CD14-positive monocyte (primary cell): Measurements from ENCODE around the gene LRIG1. TPM values are rescaled to one million over a fixed set of nuclear protein-coding genes. Genes with fewer than 3 reads are reported as not detected.
A peak's percentile ranks its signal among the peaks of the same experiment; 100 is the strongest.

Experiments
- DNase-seq, 3 donors: peaks; one replicate each; pipeline ENCODE4 v3.0.0-alpha.2; 2011 to 2022
- H2AFZ ChIP-seq: 2 replicates; pipeline ENCODE4 v1.6.0; 2012; ENCODE audit warnings: mild to moderate bottlenecking, low read depth, low read length, inconsistent platforms; ENCODE audit not compliant: insufficient read depth, poor library complexity, severe bottlenecking
- H3K27ac ChIP-seq, 2 donors: 1 replicate in 1 of 2; 2 replicates in 1 of 2; pipeline ENCODE4 v1.5.1; 2012 to 2013; ENCODE audit warnings: low read length in 2 of 2, control low read depth in 1 of 2, inconsistent platforms in 1 of 2, low read depth in 1 of 2, mild to moderate bottlenecking in 1 of 2
- H3K27me3 ChIP-seq, 2 donors: one replicate each; pipeline versions ENCODE4 v1.6.0 to v1.6.1; 2011 to 2013; ENCODE audit warnings: low read length in 2 of 2; ENCODE audit not compliant: control insufficient read depth in 2 of 2, insufficient read depth in 2 of 2
- H3K36me3 ChIP-seq, 2 donors: replicated peaks in 1 of 2; 1 replicate in 1 of 2; 2 replicates in 1 of 2; pipeline versions ENCODE4 v1.5.1 to v1.6.1; 2012 to 2013; ENCODE audit warnings: low read length in 2 of 2, control low read depth in 1 of 2, inconsistent platforms in 1 of 2, mild to moderate bottlenecking in 1 of 2; ENCODE audit not compliant: insufficient read depth in 2 of 2, control insufficient read depth in 1 of 2
- H3K4me1 ChIP-seq, 2 donors: 1 replicate in 1 of 2; 2 replicates in 1 of 2; pipeline versions ENCODE4 v1.5.1 to v1.6.1; 2012 to 2013; ENCODE audit warnings: low read length in 2 of 2, control low read depth in 1 of 2, inconsistent platforms in 1 of 2, mild to moderate bottlenecking in 1 of 2, moderate library complexity in 1 of 2; ENCODE audit not compliant: insufficient read depth in 2 of 2, control insufficient read depth in 1 of 2
- H3K4me2 ChIP-seq: replicated peaks from 2 replicates; pipeline ENCODE3; 2012; ENCODE audit warnings: low read length, moderate library complexity, mild to moderate bottlenecking; ENCODE audit not compliant: poor library complexity, severe bottlenecking; ENCODE audit errors: extremely low read depth
- H3K4me3 ChIP-seq, 3 experiments: fragments of 200-600 bp in 1 of 3; sonication (generic) in 1 of 3; replicated peaks in 1 of 3; 1 replicate in 2 of 3; 2 replicates in 1 of 3; pipeline ENCODE4 v1.5.1; 2011 to 2013; ENCODE audit warnings: low read length in 3 of 3, mild to moderate bottlenecking in 3 of 3, control low read depth in 2 of 3, low read depth in 2 of 3, inconsistent platforms in 1 of 3, moderate library complexity in 1 of 3
- H3K79me2 ChIP-seq: 2 replicates; pipeline ENCODE4 v1.6.0; 2012; ENCODE audit warnings: mild to moderate bottlenecking, control low read depth, inconsistent platforms, low read length, moderate library complexity; ENCODE audit not compliant: insufficient read depth
- H3K9ac ChIP-seq: 2 replicates; pipeline ENCODE4 v1.6.0; 2017; ENCODE audit warnings: low read length, mild to moderate bottlenecking; ENCODE audit not compliant: insufficient read depth, poor library complexity, severe bottlenecking
- H3K9me3 ChIP-seq, 2 donors: replicated peaks in 1 of 2; 1 replicate in 1 of 2; 2 replicates in 1 of 2; pipeline versions ENCODE4 v1.5.1 to v1.6.1; 2012 to 2013; ENCODE audit warnings: low read length in 2 of 2, control low read depth in 1 of 2; ENCODE audit not compliant: control insufficient read depth in 1 of 2, insufficient read depth in 1 of 2
- H4K20me1 ChIP-seq: 2 replicates; pipeline ENCODE4 v1.6.0; 2012; ENCODE audit warnings: mild to moderate bottlenecking, low read length, control low read depth, moderate library complexity; ENCODE audit not compliant: insufficient read depth
- H3K27ac Mint-ChIP-seq, 7 donors: one replicate each; pipeline ENCODE4 v1.8.0; 2020; ENCODE audit warnings: mild to moderate bottlenecking in 7 of 7, mixed read lengths in 7 of 7, moderate library complexity in 6 of 7, inconsistent platforms in 2 of 7
- H3K27me3 Mint-ChIP-seq, 3 donors: one replicate each; pipeline ENCODE4 v1.8.0; 2021 to 2022; ENCODE audit warnings: low read depth in 3 of 3, mild to moderate bottlenecking in 3 of 3, mixed read lengths in 3 of 3, moderate library complexity in 3 of 3, inconsistent platforms in 1 of 3
- H3K36me3 Mint-ChIP-seq, 2 donors: one replicate each; pipeline ENCODE4 v1.8.0; 2020; ENCODE audit warnings: mixed read lengths in 2 of 2, inconsistent platforms in 1 of 2, mild to moderate bottlenecking in 1 of 2
- H3K4me1 Mint-ChIP-seq: one replicate; pipeline ENCODE4 v1.8.0; 2020; ENCODE audit warnings: mild to moderate bottlenecking, mixed read lengths
- H3K4me3 Mint-ChIP-seq, 2 donors: one replicate each; pipeline ENCODE4 v1.8.0; 2020; ENCODE audit warnings: mild to moderate bottlenecking in 2 of 2, mixed read lengths in 2 of 2, moderate library complexity in 1 of 2
- H3K9me3 Mint-ChIP-seq, 7 donors: one replicate each; pipeline ENCODE4 v1.8.0; 2020 to 2022; ENCODE audit warnings: mixed read lengths in 7 of 7, mild to moderate bottlenecking in 6 of 7, moderate library complexity in 6 of 7, inconsistent platforms in 2 of 7
- CTCF ChIP-seq: fragments of 200-600 bp; IDR thresholded peaks from one replicate; pipeline ENCODE4 v1.8.0; 2022; ENCODE audit warnings: antibody characterized with exemption, mild to moderate bottlenecking
- WGBS: methylation state at CpG from one replicate; pipeline ENCODE4 v1.1.5; 2013; ENCODE audit warnings: missing lambda C conversion rate; ENCODE audit not compliant: insufficient coverage; 5-methylcytosine and 5-hydroxymethylcytosine counted together
- intact Hi-C, 2 donors: fragments of 100-400 bp; cut with micrococcal nuclease; formaldehyde crosslinking; loops; one replicate each; pipeline versions ENCODE4 v1.15.0 to v1.15.1; 2023
- polyA plus RNA-seq, 3 donors: library from polyadenylated mRNA; depleted of rRNA in 1 of 3; unstranded in 2 of 3; stranded (reverse) in 1 of 3; fragments of 300-500 nt in 2 of 3; fragments of >200 nt in 1 of 3; fragmentation: Illumina TruSeq in 2 of 3; gene quantifications; 1 replicate in 2 of 3; 2 replicates in 1 of 3; pipeline ENCODE4 v1.2.3, GENCODE V29; 2012 to 2021

LRIG1 gene
- polyA plus RNA-seq, 3 donors = 0.82 to 1.9 (median 1.0) TPM

- Mint-ChIP-seq H3K4me1 (peaks cover 26% of the 10 kb centered on the region), H3K9me3 (peaks cover 5 to 12% (median 9%) of the 10 kb centered on the region in 7 donors), H3K36me3 (no peaks in the 10 kb centered on the region), H3K27ac (no peak overlapping the region), H3K27me3 (peaks cover 0 to 3% (median 0%) of the 10 kb centered on the region in 3 donors), H3K4me3 (no peak overlapping the region)
- Histone ChIP-seq H3K9me3 (peaks cover 3 to 6% of the 10 kb centered on the region in 2 donors), H3K27ac (no peak overlapping the region), H3K4me3 (no peak overlapping the region), H3K27me3 (no peaks in the 10 kb centered on the region), H3K4me1 (peaks cover 16 to 25% of the 10 kb centered on the region in 2 donors), H4K20me1 (no peaks in the 10 kb centered on the region), H3K9ac (no peak overlapping the region), H3K4me2 (no peak overlapping the region), H3K79me2 (no peaks in the 10 kb centered on the region), H2AFZ (no peak overlapping the region), H3K36me3 (no peaks in the 10 kb centered on the region)
- DNase-seq = no peak
- WGBS = 88% methylated on average over 4 of the region's 9 CpGs
- no peak for TF ChIP-seq CTCF
- intact Hi-C loops = no loop called here
These were observed 25.3 kb downstream of the LRIG1 start for GRCh38 chr3:66475386-66476020.

GRCh38 chr3:66473692-66474091 lies 27.1 kb downstream of the LRIG1 start:
- Histone ChIP-seq H3K4me1 (peaks cover 16 to 25% of the 10 kb centered on the region in 2 donors), H3K36me3 (no peaks in the 10 kb centered on the region), H3K4me2 (peak overlapping the region; percentile 18), H2AFZ (peak overlapping the region; percentile 33), H3K79me2 (no peaks in the 10 kb centered on the region), H3K4me3 (no peak overlapping the region), H3K9ac (no peak overlapping the region), H4K20me1 (no peaks in the 10 kb centered on the region), H3K27me3 (no peaks in the 10 kb centered on the region), H3K27ac (no peak overlapping the region), H3K9me3 (no peaks in the 10 kb centered on the region)
- TF ChIP-seq CTCF = no peak
- peaks cover 0 to 2% (median 0%) of the 10 kb centered on the region in 7 donors for H3K9me3 Mint-ChIP-seq
- intact Hi-C loops = no loop called here
- DNase-seq = peak in 2 of 3 donors; percentile 4 to 18
- 95% methylated on average over 4 of the region's 11 CpGs for WGBS
- H3K36me3 Mint-ChIP-seq = no peaks in the 10 kb centered on the region
- H3K4me1 Mint-ChIP-seq = peaks cover 28% of the 10 kb centered on the region
- H3K4me3 Mint-ChIP-seq = no peak overlapping the region
- peaks cover 0 to 3% (median 0%) of the 10 kb centered on the region in 3 donors for H3K27me3 Mint-ChIP-seq
- H3K27ac Mint-ChIP-seq = peak overlapping the region in 2 of 7 donors; percentile 8 to 51
